Lung microvascular endothelial cell (primary cell): ENCODE results near the gene POLR3G. TPM values are rescaled to one million over a fixed set of nuclear protein-coding genes. Genes with fewer than 3 reads are reported as not detected.

Experiments used
- DNase-seq, 2 donors: peaks; one replicate each; pipeline versions ENCODE4 v3.0.0 to v3.0.0-alpha.2; 2010; ENCODE audit warnings: low read depth in 2 of 2
- total RNA-seq: library from RNA; depleted of rRNA; stranded (reverse); fragments of >200 nt; gene quantifications from 2 replicates; pipeline ENCODE4 v1.2.1, GENCODE V29; 2014

Gene POLR3G
- total RNA-seq, 1 donor from 2014 or later, result 2.4 TPM

GRCh38 chr5:90495146-90495545 lies 20.5 kb downstream of the POLR3G start:
- DNase-seq, result no peak

DNA sequence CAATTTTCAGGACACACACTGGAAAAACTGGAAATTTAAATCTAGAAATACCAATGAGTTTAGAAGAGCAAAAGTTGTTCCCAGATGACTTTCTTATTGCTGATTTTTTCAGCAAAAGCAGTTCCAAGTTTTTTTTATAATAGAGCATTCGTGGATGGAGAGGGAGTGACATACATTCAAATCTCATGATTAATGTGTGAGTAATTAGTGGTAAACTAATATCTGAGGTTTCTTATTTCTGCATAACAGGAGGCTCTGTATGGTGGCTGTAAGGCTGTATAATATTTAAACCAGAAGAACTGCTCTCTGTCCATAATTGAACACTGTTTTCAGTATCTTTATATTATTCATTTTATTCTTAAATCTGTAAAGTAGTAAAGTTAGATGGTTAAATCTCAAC lies 28.9 kb downstream of the POLR3G start:
- no peak for DNase-seq

DNA sequence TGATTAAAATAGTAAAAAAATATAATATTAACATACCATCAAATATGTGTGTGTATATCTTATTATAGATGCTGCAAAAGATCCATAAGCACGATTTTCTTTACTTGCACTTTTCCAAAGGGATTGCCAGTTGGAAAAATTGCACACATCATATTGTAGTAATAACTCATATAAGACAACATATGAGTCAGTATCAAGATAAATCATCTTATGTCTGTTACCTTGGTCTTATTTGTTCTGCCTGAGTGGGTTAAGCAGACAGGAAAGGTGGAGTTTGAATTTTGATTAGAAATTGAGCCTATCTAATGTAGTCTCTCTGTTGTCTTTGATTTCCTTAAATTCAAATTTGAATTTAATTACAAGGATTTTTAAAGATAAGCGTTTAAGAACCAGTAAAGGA lies 30.1 kb downstream of the POLR3G start:
- peak in 1 of 2 donors; percentile 6 for DNase-seq

GRCh38 chr5:90506221-90506620 lies 31.6 kb downstream of the POLR3G start:
- no peak for DNase-seq

GRCh38 chr5:90510438-90510837 lies 35.8 kb downstream of the POLR3G start:
- DNase-seq, result no peak

DNA sequence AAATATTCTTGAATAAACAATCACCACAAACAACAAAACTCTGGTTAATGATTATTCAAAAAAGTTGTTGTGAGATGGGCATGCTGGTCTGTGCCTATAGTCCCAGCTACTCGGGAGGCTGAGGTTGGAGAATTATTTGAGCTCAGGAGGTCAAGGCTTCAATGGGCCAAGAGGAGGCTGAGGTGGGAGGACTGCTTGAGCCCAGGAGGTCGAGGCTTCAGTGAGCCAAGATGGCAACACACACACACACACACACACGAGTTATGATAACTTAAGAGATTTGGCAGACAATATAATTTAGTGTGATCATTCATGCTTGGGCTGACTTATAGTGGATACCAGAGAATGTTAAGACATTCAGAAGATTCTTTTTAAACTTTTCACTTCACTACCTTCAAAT lies 39.9 kb downstream of the POLR3G start:
- DNase-seq, result no peak

DNA sequence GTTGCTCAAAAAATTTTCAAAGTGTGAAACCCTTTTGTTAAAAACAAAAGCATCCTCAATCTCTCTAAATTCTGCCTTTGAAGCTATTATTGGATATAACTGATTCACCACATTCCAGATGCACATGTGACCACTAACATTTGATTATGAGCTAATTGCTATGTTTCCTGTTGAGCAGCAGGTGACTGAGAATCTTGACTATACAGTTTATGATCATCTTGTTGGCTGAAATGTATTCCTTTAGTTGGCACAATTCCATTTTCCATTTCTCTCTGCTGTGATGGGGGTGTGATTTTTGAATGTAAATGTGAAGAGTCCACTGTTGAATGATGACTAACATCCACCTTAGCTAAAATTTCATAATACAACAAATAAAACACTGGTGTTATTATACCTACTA lies 44.0 kb downstream of the POLR3G start:
- peak; percentile 39 to 81 for DNase-seq

DNA sequence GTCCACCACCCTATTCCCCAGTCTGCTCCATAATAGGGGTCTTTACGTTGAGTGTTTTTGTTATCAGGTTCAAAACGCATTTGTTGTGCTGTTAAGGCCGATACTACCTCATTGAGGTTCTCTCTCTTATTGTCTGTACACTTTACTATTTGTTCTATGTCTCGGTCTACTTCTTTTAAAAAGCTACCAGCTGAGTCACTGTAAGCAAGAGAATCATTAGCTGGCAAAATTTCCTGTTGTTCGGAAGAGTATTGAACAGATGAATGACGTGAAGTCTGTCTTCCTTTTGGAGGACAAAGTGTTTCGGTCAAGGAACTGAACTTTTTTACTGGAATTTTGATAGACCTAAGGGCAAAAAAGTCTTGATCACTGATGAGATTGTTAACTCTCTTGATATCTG lies 44.4 kb downstream of the POLR3G start:
- DNase-seq, result peak; percentile 6 to 70

DNA sequence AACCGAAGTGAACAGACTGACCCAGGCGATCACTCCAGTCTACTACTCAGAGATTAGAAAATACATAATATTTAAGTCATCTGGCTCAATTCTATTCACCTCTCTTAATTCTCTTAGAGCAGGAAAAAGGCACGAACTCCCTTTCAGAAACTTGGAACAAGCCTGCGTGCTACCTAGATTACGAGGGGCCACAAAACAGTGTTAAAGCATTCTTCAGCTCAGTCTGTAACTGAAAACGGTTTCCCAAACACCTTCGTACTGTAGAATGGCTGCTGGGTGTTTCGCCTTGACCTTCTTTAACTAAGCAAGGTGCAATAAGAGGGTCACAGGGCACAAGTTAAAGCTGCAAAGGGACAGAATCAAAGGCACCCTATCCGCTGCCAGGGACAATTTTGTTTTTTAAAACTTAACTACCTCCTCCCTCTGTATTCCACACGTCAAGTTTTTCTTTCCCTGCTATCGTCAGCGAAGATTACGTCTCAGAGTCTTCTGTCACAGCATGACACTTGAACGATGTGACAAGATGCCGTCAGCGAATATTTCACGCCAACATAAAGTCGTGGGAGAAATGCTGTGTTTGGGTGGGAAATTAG lies 54.0 kb downstream of the POLR3G start:
- peak; percentile 27 to 29 for DNase-seq

GRCh38 chr5:90529194-90529938 lies 54.7 kb downstream of the POLR3G start, which contains the start of gene LYSMD3:
TSS of gene LYSMD3 (minus strand) at chr5:90529584. CDS start at chr5:90525289, 4,295 bp downstream.
- DNase-seq, result peak; percentile 98

- DNase-seq, result peak; percentile 72 to 82
These were observed 55.4 kb downstream of the POLR3G start for GRCh38 chr5:90529939-90530677.

DNA sequence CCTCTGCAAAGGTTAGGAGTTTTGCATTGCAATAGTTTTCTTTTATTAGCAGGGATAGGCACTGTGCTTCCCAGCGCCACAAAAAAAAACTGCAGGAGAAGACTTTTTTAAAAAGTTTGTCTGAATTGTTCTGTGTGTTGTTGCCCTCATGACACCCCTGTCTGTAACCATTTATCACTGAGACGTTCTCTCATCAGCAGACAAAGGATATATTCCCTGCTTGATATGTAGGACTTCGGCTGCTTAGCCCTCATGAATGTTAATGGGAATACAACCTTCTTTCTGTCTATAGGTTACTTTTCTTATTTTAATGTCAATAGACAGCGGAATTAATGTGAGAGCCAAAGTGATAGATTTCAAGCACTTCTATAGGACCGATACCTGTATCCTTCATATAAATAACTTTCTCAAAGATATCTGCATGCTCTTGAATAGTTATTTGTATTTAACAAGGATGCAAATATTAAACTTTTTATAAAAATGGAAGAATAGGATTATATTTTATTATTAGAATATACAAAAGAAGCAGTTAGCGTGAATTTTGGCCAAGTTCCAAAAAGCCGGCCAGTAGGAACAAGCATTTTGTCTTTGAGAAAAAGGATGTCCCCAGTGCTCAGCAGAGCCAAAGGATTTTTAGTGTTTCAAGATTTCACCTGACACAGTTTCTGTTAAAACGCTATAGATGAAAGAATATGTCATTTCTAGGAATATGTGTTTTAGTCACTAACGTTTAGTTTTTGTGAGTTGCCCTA lies 56.2 kb downstream of the POLR3G start:
- DNase-seq, result no peak

GRCh38 chr5:90533794-90534193 lies 59.1 kb downstream of the POLR3G start:
- DNase-seq, result no peak

DNA sequence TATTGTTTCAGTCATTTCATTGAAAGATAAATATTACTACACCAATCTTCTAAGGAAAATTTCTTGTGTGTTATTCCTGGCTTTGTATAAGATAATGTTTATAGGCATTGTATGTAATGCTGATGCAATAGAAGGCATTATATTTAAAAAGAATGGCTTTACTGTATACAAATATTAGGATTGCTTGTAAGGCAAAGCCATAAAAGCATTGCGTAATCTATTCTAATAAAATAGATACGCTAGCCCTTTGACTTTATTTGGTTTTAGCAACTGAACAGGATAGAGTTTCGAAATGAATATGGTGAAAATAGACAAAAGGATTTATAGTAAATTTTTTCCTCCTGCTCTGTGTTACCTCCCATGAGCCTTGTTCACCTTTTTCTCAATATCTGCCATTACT lies 60.3 kb downstream of the POLR3G start:
- DNase-seq, result no peak

GRCh38 chr5:90542827-90543519 lies 68.3 kb downstream of the POLR3G start:
- no peak for DNase-seq

DNA sequence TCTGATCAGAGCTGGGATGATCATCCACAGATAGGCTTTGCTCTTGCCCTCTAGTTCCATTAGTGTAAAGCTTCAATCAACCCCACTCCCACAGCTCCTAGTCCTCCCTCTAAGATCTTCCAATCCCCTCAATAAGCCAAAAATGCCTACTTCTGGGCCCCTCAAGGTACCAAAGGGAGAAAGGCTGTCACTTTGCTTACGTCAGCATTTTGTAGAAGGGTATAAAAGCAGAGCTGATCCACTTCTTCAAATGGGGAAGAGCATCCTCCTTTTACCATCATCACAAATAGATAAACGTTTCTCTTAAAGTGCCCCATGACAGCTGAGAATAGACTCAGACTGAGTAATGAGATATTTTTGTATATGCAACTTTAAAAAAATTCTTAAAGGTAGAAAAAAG lies 70.8 kb downstream of the POLR3G start:
- no peak for DNase-seq

DNA sequence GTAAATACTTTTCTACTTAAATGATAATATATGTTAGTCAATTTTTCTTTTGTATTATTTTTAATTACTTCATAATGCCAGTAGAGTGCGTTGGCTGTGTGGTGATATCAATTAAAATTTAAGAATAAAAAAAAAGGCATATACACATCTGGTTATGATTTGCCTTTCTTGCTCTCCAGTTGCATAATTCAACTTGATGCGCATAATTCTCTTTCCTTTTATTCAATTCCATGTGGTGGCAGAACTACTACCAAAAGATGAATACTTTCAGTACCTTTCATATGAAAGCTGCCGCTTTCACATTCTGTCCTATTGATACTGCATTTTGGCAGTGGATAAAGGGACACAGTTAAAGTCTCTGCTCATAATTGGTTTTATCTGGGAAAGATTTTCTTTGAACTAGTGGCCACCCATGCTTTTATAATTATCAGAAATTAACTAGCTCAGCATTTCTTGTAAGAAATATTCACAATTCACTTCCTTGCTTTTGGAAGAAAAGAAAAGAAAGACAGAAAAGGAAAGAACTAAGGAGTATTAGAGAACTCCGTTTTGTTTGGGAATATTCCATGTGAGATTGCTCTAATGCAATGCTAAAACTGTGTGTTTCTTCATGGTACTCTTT lies 71.7 kb downstream of the POLR3G start:
- no peak for DNase-seq

- DNase-seq, result no peak
These were observed 72.4 kb downstream of the POLR3G start for GRCh38 chr5:90547072-90547536.

GRCh38 chr5:90548069-90548593 lies 73.5 kb downstream of the POLR3G start:
- peak in 1 of 2 donors; percentile 8 for DNase-seq

DNA sequence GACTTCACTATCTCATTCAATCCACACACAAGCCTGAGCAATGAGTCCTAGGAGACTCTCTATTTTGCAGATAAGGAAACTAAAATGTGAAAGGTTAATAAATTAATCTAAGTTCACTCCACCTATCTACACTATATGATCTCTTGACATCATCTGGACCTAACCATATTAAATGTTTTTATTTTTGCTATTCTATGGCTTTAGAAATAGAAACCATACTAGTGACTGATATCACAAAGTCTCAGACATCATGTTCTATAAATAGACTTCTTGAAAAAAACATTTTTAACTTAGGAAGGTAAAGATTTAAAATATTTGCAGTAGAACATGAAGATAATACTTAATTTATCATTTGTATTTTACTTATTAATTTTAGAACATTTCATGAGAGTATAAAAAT lies 74.6 kb downstream of the POLR3G start:
- no peak for DNase-seq
